K562 (cell line): ENCODE results near the gene HMCN2. TPM values are rescaled to one million over a fixed set of nuclear protein-coding genes. Genes with fewer than 3 reads are reported as not detected.
A peak's percentile ranks its signal among the peaks of the same experiment; 100 is the strongest.

Experiments used
- ATF3 ChIP-seq, 2 experiments: fragments of 450-650 bp in 1 of 2; sonication (generic) in 1 of 2; formaldehyde crosslinking in 1 of 2; IDR thresholded peaks in 1 of 2; conservative IDR thresholded peaks in 1 of 2; 2 replicates each; pipeline versions ENCODE4 v1.6.1 to v1.8.1; 2016 to 2023; ENCODE audit warnings: mild to moderate bottlenecking in 2 of 2, moderate library complexity in 2 of 2, inconsistent platforms in 1 of 2, missing genetic modification reagents in 1 of 2
- MBD1 ChIP-seq: fragments of 250-450 bp; sonication (Bioruptor Pico); IDR thresholded peaks from 2 replicates; pipeline ENCODE4 v1.8.0; 2022; ENCODE audit warnings: inconsistent platforms
- NFYB ChIP-seq: IDR thresholded peaks from 2 replicates; pipeline ENCODE4 v1.6.1; 2011; ENCODE audit warnings: mild to moderate bottlenecking, moderate library complexity; ENCODE audit not compliant: insufficient read length; ENCODE audit errors: extremely low read depth
- PHF8 ChIP-seq: fragments of 200-600 bp; sonication (generic); IDR thresholded peaks from 2 replicates; pipeline ENCODE4 v1.6.1; 2012; ENCODE audit warnings: mixed run types, mild to moderate bottlenecking, inconsistent platforms, low read length, moderate library complexity, borderline replicate concordance
- TEAD4 ChIP-seq, 2 experiments: sonication (generic) in 1 of 2; formaldehyde crosslinking in 1 of 2; IDR thresholded peaks; 2 replicates each; pipeline versions ENCODE4 v1.6.1 to v1.8.0; 2012 to 2022; ENCODE audit warnings: borderline replicate concordance in 1 of 2, inconsistent platforms in 1 of 2, low read length in 1 of 2, mild to moderate bottlenecking in 1 of 2, missing genetic modification reagents in 1 of 2
- ZBTB8A ChIP-seq: fragments of 450-650 bp; IDR thresholded peaks from 2 replicates; pipeline ENCODE4 v1.6.1; 2018; ENCODE audit warnings: mild to moderate bottlenecking, moderate library complexity; ENCODE audit not compliant: partially characterized antibody
- polyA plus RNA-seq, 8 experiments: library from polyadenylated mRNA; depleted of rRNA in 4 of 8; stranded (reverse) in 5 of 8; unstranded in 3 of 8; fragments of >200 nt; fragmentation: Nextera tagmentation in 2 of 8; fragmentation: Illumina TruSeq in 1 of 8; extraction: Ambion mirVana in 2 of 8; extraction: Trizol in 1 of 8; gene quantifications; 2 replicates each; pipeline versions ENCODE4 v1.2.1 to v1.2.3, GENCODE V29; 2011 to 2014; ENCODE audit warnings: inconsistent platforms in 1 of 8, missing spikeins in 1 of 8
- total RNA-seq, 7 experiments: library from RNA; depleted of rRNA in 6 of 7; stranded (reverse); fragments of >200 nt in 6 of 7; fragmentation: Illumina TruSeq in 2 of 7; extraction: Trizol in 2 of 7; gene quantifications; 2 replicates each; pipeline versions ENCODE4 v1.2.1 to v1.2.3, GENCODE V29; 2011 to 2021; ENCODE audit warnings: low replicate concordance in 1 of 7

The HMCN2 gene
- total and polyA plus RNA-seq, 9 of the 15 experiments (the other 6 are each of a cell fraction or from before 2014, with no cell fraction given) = 0.01 TPM; not detected in 8

- TF ChIP-seq TEAD4 (IDR thresholded peaks at IDR 0.05; ENCODE audit: low read length) (no peak), TEAD4 (CRISPR knock-in tag; IDR thresholded peaks at IDR 0.05; ENCODE audit: borderline replicate concordance) (0 out of 2 replicates have a peak, but pooled peaks have one; percentile 15), ZBTB8A (no peak), MBD1 (CRISPR knock-in tag) (no peak), PHF8 (no peak), ATF3 (IDR thresholded peaks at IDR 0.05) (peak; percentile 59; the same call in 1 of the 2 replicates), ATF3 (CRISPR knock-in tag; conservative IDR thresholded peaks at IDR 0.05) (no peak), NFYB (no peak)
Measured at GRCh38 chr9:130448771-130449603, 183.4 kb downstream of the HMCN2 start (continued).
